Keratinocyte (primary cell): ENCODE data around the gene ALX4. TPM values are rescaled to one million over a fixed set of nuclear protein-coding genes. Genes with fewer than 3 reads are reported as not detected.

Experiments used
- DNase-seq: peaks from one replicate; pipeline ENCODE4 v3.0.0-alpha.2; 2011; ENCODE audit warnings: low read depth, missing footprints, low spot score
- FAIRE-seq: peaks from 2 replicates; lab custom pipeline; 2011; peaks lifted over from hg19 to GRCh38; lab: Jason Lieb, UNC
- H2AFZ ChIP-seq: 2 replicates; pipeline ENCODE4 v1.6.0; 2012; ENCODE audit warnings: low read length, control low read depth, inconsistent platforms; ENCODE audit not compliant: control insufficient read depth
- H3K27ac ChIP-seq: 2 replicates; pipeline ENCODE4 v1.5.1; 2011; ENCODE audit warnings: low read length; ENCODE audit not compliant: control insufficient read depth, insufficient read depth
- H3K27me3 ChIP-seq: 3 replicates; pipeline ENCODE4 v1.6.0; 2011; ENCODE audit warnings: low read length; ENCODE audit not compliant: control insufficient read depth, insufficient read depth; ENCODE audit errors: extremely low read depth
- H3K36me3 ChIP-seq, 2 experiments: 2 replicates in 1 of 2; 3 replicates in 1 of 2; pipeline ENCODE4 v1.5.1; 2011; ENCODE audit warnings: low read length in 2 of 2, mild to moderate bottlenecking in 1 of 2; ENCODE audit not compliant: control insufficient read depth in 2 of 2, insufficient read depth in 2 of 2; ENCODE audit errors: extremely low read depth in 1 of 2
- H3K4me1 ChIP-seq: 3 replicates; pipeline ENCODE4 v1.5.1; 2011; ENCODE audit warnings: low read length; ENCODE audit not compliant: control insufficient read depth, insufficient read depth; ENCODE audit errors: extremely low read depth
- H3K4me2 ChIP-seq: 3 replicates; pipeline ENCODE4 v1.6.0; 2011; ENCODE audit warnings: low read depth, low read length; ENCODE audit not compliant: control insufficient read depth, insufficient read depth; ENCODE audit errors: extremely low read depth
- H3K4me3 ChIP-seq, 3 experiments: fragments of 200-600 bp in 1 of 3; sonication (generic) in 1 of 3; 2 replicates in 2 of 3; 3 replicates in 1 of 3; pipeline ENCODE4 v1.5.1; 2011 to 2016; ENCODE audit warnings: low read length in 3 of 3, mild to moderate bottlenecking in 3 of 3, control low read depth in 2 of 3, inconsistent platforms in 1 of 3, low read depth in 1 of 3, mixed read lengths in 1 of 3, mixed run types in 1 of 3, moderate library complexity in 1 of 3; ENCODE audit not compliant: control insufficient read depth in 2 of 3, insufficient read depth in 2 of 3; ENCODE audit errors: extremely low read depth in 1 of 3
- H3K79me2 ChIP-seq: 2 replicates; pipeline ENCODE4 v1.6.0; 2012; ENCODE audit warnings: low read length; ENCODE audit not compliant: control insufficient read depth, insufficient read depth
- H3K9ac ChIP-seq: 3 replicates; pipeline ENCODE4 v1.6.0; 2011; ENCODE audit warnings: low read length; ENCODE audit not compliant: control insufficient read depth, insufficient read depth; ENCODE audit errors: extremely low read depth
- H3K9me1 ChIP-seq: 3 replicates; pipeline ENCODE4 v1.6.0; 2011; ENCODE audit warnings: low read length; ENCODE audit not compliant: control insufficient read depth, insufficient read depth; ENCODE audit errors: extremely low read depth
- H3K9me3 ChIP-seq: 2 replicates; pipeline ENCODE4 v1.5.1; 2012; ENCODE audit warnings: low read depth, low read length; ENCODE audit not compliant: control insufficient read depth
- H4K20me1 ChIP-seq: 3 replicates; pipeline ENCODE4 v1.6.0; 2011; ENCODE audit warnings: low read length; ENCODE audit not compliant: control insufficient read depth, insufficient read depth; ENCODE audit errors: extremely low read depth
- CTCF ChIP-seq, 3 experiments: IDR thresholded peaks in 1 of 3; conservative IDR thresholded peaks in 1 of 3; optimal IDR thresholded peaks in 1 of 3; 2 replicates in 2 of 3; 3 replicates in 1 of 3; pipeline versions ENCODE3 to v1.5.1; 2011; ENCODE audit warnings: low read length in 3 of 3, mild to moderate bottlenecking in 3 of 3, moderate library complexity in 2 of 3, control low read depth in 1 of 3, inconsistent platforms in 1 of 3; ENCODE audit not compliant: insufficient read depth in 2 of 3; ENCODE audit errors: extremely low read depth in 1 of 3
- EZH2 ChIP-seq: IDR thresholded peaks from one replicate; pipeline ENCODE4 v1.6.1; 2012; ENCODE audit warnings: inconsistent platforms, mild to moderate bottlenecking, low read length, moderate library complexity
- dilution Hi-C: fragments of 300-500 bp; cut with MboI; formaldehyde crosslinking; loops from one replicate; pipeline ENCODE4 v1.7.0; 2020; ENCODE audit warnings: low sequenced_read_pairs; ENCODE audit not compliant: extremely low pct_ligation_motif_present
- polyA plus RNA-seq, 5 experiments: library from polyadenylated mRNA; depleted of rRNA in 3 of 5; stranded (reverse) in 3 of 5; stranded (forward) in 1 of 5; unstranded in 1 of 5; fragments of >200 nt; gene quantifications; 1 replicate in 1 of 5; 2 replicates in 3 of 5; 3 replicates in 1 of 5; pipeline versions ENCODE4 v1.2.1 to v1.2.3, GENCODE V29; 2011 to 2012; ENCODE audit warnings: missing spikeins in 2 of 5, low read depth in 1 of 5, low replicate concordance in 1 of 5

The ALX4 gene
- polyA plus RNA-seq, 1 donor (not counting 4 experiments of a cell fraction or from before 2014, with no cell fraction given) = not detected

- H3K27me3 ChIP-seq = peaks cover 9% of the 10 kb centered on the region
- no peaks in the 10 kb centered on the region for H3K4me1 ChIP-seq
- H2AFZ ChIP-seq = no peak overlapping the region
- no peaks in the 10 kb centered on the region for H4K20me1 ChIP-seq
- dilution Hi-C loops = no loop called here
- TF ChIP-seq CTCF (optimal IDR thresholded peaks at IDR 0.05 in 1 of 3, IDR thresholded peaks at IDR 0.05 in 1 of 3, conservative IDR thresholded peaks at IDR 0.05 in 1 of 3; ENCODE audit: extremely low read depth in 1 of 3, insufficient read depth in 2 of 3, low read length in 3 of 3) (no peak), EZH2 (no peak)
- no peaks in the 10 kb centered on the region for H3K9me1 ChIP-seq
- no peaks in the 10 kb centered on the region for H3K36me3 ChIP-seq
- no peak overlapping the region for H3K9ac ChIP-seq
- FAIRE-seq = no peak
- H3K4me2 ChIP-seq = no peak overlapping the region
- H3K4me3 ChIP-seq = no peak overlapping the region
- no peaks in the 10 kb centered on the region for H3K79me2 ChIP-seq
- H3K9me3 ChIP-seq = no peaks in the 10 kb centered on the region
- no peak overlapping the region for H3K27ac ChIP-seq
- DNase-seq = no peak
Measured at GRCh38 chr11:44351006-44351660, 41.2 kb upstream of the ALX4 start.

- dilution Hi-C loops = no loop called here
Measured at GRCh38 chr11:44349328-44349727, 39.4 kb upstream of the ALX4 start.

More at GRCh38 chr11:44349328-44349727, 39.4 kb upstream of the ALX4 start:
- Histone ChIP-seq H3K9me1 (no peaks in the 10 kb centered on the region), H3K4me3 (no peak overlapping the region), H3K4me2 (no peak overlapping the region), H3K36me3 (no peaks in the 10 kb centered on the region), H2AFZ (no peak overlapping the region), H3K9ac (no peak overlapping the region), H3K27me3 (peaks cover 20% of the 10 kb centered on the region), H3K27ac (no peak overlapping the region), H3K9me3 (no peaks in the 10 kb centered on the region), H3K4me1 (no peaks in the 10 kb centered on the region), H3K79me2 (no peaks in the 10 kb centered on the region), H4K20me1 (no peaks in the 10 kb centered on the region)
- no peak for DNase-seq
- TF ChIP-seq CTCF (optimal IDR thresholded peaks at IDR 0.05 in 1 of 3, IDR thresholded peaks at IDR 0.05 in 1 of 3, conservative IDR thresholded peaks at IDR 0.05 in 1 of 3; ENCODE audit: extremely low read depth in 1 of 3, insufficient read depth in 2 of 3, low read length in 3 of 3) (no peak), EZH2 (no peak)
- no peak for FAIRE-seq
